ENCODE data around the gene IKZF3. TPM values are rescaled to one million over a fixed set of nuclear protein-coding genes. Genes with fewer than 3 reads are reported as not detected.
A peak's percentile ranks its signal among the peaks of the same experiment; 100 is the strongest.

Gene IKZF3
- total RNA-seq, 1 experiment from 2014 or later = 0.22 TPM

DNA sequence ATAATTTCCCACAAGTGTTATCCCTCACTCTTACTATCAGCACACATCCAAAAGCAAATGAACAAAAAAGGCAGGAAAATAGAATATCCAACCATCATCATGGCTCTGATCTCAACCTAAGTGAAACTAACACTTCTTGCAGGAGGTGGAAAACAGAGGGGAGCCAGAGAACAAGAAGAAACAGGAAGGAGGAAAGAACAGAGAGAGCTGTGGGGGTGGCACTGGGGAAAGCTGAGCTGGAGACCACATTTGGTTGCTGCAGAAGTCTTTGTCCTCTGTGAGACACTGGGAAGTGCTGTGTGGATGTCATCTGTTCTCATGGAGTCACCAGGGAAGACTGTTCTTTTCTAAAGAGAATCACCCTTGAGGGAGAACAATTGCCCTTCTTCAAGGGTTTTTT is 91.7 kb downstream of the IKZF3 start:
- H3K27ac Mint-ChIP-seq = 0 out of 7 replicates have a peak overlapping the region, but pooled peaks of 1 of the 3 experiments have one; percentile 9

More for the DNA sequence above, 91.7 kb downstream of the IKZF3 start:
- Mint-ChIP-seq H3K27me3 (ENCODE audit: low read depth) (no peaks in the 10 kb centered on the region; the same call in 1 of the 2 replicates), H3K9me3 (no peaks in the 10 kb centered on the region), H3K4me1 (peaks cover 7 to 8% of the 10 kb centered on the region in 2 experiments), H3K4me3 (no peak overlapping the region), H3K36me3 (ENCODE audit: insufficient read depth in 1 of 3, low read depth in 3 of 3) (no peaks in the 10 kb centered on the region)
- H2BK5ac ChIP-seq (ENCODE audit: insufficient read length, low read length) = no peak overlapping the region
- H2BK20ac ChIP-seq (ENCODE audit: low read depth, low read length, poor library complexity, severe bottlenecking) = no peak overlapping the region
- no peak overlapping the region for H3K4me2 ChIP-seq (ENCODE audit: insufficient read depth, insufficient read length, low read length)
- no peaks in the 10 kb centered on the region for H3K4me1 ChIP-seq (ENCODE audit: insufficient read depth, low read length)
- H3K79me1 ChIP-seq (ENCODE audit: insufficient read depth, low read depth, low read length, poor library complexity, severe bottlenecking) = no peaks in the 10 kb centered on the region
- no peak overlapping the region for H4K8ac ChIP-seq (replicated peaks; ENCODE audit: insufficient read length, low read depth, low read length)
- H4K5ac ChIP-seq (ENCODE audit: insufficient read length, low read depth, low read length) = no peak overlapping the region
- no peak overlapping the region for H3K56ac ChIP-seq (ENCODE audit: insufficient read length, low read depth, low read length)
- TF ChIP-seq, protein P1, sequence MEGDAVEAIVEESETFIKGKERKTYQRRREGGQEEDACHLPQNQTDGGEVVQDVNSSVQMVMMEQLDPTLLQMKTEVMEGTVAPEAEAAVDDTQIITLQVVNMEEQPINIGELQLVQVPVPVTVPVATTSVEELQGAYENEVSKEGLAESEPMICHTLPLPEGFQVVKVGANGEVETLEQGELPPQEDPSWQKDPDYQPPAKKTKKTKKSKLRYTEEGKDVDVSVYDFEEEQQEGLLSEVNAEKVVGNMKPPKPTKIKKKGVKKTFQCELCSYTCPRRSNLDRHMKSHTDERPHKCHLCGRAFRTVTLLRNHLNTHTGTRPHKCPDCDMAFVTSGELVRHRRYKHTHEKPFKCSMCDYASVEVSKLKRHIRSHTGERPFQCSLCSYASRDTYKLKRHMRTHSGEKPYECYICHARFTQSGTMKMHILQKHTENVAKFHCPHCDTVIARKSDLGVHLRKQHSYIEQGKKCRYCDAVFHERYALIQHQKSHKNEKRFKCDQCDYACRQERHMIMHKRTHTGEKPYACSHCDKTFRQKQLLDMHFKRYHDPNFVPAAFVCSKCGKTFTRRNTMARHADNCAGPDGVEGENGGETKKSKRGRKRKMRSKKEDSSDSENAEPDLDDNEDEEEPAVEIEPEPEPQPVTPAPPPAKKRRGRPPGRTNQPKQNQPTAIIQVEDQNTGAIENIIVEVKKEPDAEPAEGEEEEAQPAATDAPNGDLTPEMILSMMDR (conservative IDR thresholded peaks at IDR 0.05) = no peak
- H2AFZ ChIP-seq (ENCODE audit: low read length) = no peak overlapping the region
- H3K27me3 ChIP-seq (ENCODE audit: insufficient read depth, low read length) = no peaks in the 10 kb centered on the region
- no peak overlapping the region for H2AK5ac ChIP-seq (ENCODE audit: insufficient read length, low read length)
- no peak for DNase-seq
- H3K23me2 ChIP-seq (ENCODE audit: insufficient read length, low read depth, low read length, poor library complexity, severe bottlenecking) = no peaks in the 10 kb centered on the region
- H3K23ac ChIP-seq (ENCODE audit: insufficient read length, low read depth, low read length) = no peak overlapping the region
- H3K79me2 ChIP-seq (ENCODE audit: insufficient read depth, low read length) = no peaks in the 10 kb centered on the region
- no peak overlapping the region for H3T11ph ChIP-seq (ENCODE audit: low read length)
- no peak overlapping the region for H2BK12ac ChIP-seq (ENCODE audit: insufficient read length, low read depth, low read length)
- H4K91ac ChIP-seq (ENCODE audit: insufficient read length, low read depth, low read length) = no peak overlapping the region
- no peaks in the 10 kb centered on the region for H4K20me1 ChIP-seq (ENCODE audit: control insufficient read depth, insufficient read depth, insufficient read length)
- H2BK120ac ChIP-seq (ENCODE audit: low read depth, low read length, poor library complexity, severe bottlenecking) = no peak overlapping the region
- H3K27ac ChIP-seq (ENCODE audit: insufficient read length, low read depth, low read length) = no peak overlapping the region
- H3K4ac ChIP-seq (ENCODE audit: low read depth, low read length) = no peak overlapping the region
- no peak overlapping the region for H3K14ac ChIP-seq (ENCODE audit: insufficient read depth, low read length)
- no peak overlapping the region for H2BK15ac ChIP-seq (ENCODE audit: low read depth, low read length)
- H3K9ac ChIP-seq (ENCODE audit: extremely low read depth, insufficient read length, low read length) = no peak overlapping the region
- no peaks in the 10 kb centered on the region for H3K9me3 ChIP-seq (ENCODE audit: control insufficient read depth, low read depth, low read length)
- no peak overlapping the region for H3K18ac ChIP-seq (ENCODE audit: insufficient read length, low read depth, low read length)

Data from H9 (cell line).